ENCODE measurements around the gene ODAD4.

GRCh38 chr17:41986634-41987033 lies 56.2 kb downstream of the ODAD4 start:
- no peak for TF ChIP-seq CTCF (IDR thresholded peaks at IDR 0.05)
- TF ChIP-seq POLR2A (IDR thresholded peaks at IDR 0.05) = no peak
